HG03064 (cell line): ENCODE data around the gene RNF17.

ENCODE experiments used
- ATAC-seq: cut with Tn5 transposase; IDR thresholded peaks from one replicate; pipeline ENCODE4 v1.9.1; 2021; ENCODE audit warnings: low read depth; ENCODE audit not compliant: unreplicated experiment

The RNF17 gene

DNA sequence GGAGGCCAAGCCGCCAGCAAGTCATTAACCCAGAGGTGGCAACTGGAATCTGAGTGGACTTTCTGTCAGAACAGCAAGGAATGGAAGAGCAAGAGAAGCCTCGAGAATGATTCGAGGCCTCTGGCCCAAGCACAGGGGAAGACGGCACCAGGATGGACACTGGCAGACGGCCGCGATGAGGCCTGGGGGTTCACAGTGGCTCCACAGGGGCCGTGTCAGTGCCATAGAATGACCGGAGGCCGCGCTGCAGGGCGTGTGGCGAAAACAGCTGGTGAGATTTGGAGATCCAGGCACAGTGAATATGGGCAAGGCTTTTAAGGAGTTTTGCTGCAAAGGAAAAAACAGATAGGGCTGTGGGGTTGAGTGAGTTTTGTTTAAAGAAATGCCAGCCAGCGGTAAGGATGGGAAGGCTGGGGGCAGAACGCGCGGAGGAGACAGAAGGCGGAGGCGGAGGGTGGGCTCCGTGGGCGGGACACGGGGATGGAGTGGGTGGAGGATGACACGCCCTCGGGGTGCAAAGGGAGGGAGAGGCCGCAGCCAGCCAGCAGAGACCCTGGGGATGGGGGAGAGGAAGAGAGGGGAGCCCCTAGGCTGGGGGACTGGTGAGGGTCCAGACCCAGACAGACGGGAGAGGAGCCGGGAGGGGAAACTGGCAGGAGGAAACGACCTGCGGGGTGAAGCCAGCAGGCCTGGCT lies 130.5 kb downstream of the RNF17 start:
- no peak for ATAC-seq

DNA sequence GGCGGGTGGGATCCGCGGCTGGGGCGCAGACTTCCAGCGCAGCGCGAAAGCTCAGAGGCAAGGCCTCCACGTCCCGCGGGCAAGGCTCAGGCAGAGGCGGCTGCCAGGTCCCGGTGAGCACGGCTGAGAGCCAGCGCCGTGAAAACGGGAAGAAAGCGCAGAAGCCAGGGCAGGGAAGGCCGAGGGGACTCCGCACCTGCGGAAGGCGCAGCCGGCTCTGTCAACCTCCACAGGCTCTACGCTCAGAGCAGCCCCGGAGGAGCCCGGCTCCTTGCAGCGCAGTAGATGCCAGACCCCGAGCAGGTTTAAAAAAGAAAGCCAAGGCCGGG lies 131.0 kb downstream of the RNF17 start:
- no peak for ATAC-seq

DNA sequence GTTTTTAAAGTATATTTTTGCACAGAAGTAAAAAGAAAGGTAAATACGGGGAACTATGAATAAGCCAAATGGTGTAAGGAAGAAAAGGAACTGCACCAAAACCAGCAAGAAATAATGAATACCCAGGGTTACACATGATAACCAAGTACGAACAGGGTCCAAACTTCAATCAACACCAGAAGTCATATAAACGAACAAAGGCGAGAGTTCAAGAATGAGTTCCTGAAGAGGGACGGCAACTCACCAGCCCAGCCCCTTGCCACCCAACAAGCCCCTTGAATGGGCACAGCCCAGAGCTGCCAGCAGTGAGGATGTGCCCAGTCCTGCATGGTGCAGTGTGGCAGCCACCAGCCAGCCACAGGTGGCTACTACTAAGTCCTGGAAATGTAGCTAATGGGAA lies 132.1 kb downstream of the RNF17 start:
- no peak for ATAC-seq

DNA sequence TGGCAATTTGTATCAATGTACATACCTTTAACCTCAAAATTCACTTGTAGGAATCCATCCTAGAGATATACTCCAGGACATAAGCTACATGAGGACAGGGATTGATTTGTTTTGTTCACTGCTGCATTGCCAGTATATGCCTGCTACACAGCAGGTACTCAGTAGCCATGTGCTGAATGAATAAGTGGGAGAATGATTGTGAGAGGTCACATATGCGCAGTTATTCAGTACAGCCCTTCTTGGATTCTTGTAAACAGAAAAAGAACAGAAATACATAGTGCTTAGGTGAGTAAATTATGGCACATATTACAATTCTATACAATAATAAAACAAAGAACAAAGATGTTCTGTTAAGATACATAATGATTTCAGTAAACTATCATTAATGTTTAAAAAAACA lies 133.3 kb downstream of the RNF17 start:
- no peak for ATAC-seq

DNA sequence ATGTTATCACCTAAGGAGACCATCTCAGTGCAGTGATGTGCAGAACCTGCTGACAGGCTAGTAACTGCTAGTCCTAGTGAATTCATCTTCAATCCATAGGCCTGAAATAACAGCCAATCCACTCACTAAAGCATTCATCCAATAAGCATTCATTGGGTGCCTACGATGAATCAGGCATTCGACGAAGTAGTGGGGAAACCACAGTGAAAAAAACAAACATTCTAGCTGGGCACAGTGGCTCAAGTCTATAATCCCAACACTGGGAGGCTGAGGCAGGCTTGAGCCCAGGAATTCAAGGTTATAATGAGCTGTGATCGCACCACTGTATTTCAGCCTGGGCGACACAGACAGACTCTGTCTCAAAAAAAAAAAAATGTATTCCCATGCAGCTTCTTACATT lies 135.6 kb downstream of the RNF17 start:
- ATAC-seq, result no peak

DNA sequence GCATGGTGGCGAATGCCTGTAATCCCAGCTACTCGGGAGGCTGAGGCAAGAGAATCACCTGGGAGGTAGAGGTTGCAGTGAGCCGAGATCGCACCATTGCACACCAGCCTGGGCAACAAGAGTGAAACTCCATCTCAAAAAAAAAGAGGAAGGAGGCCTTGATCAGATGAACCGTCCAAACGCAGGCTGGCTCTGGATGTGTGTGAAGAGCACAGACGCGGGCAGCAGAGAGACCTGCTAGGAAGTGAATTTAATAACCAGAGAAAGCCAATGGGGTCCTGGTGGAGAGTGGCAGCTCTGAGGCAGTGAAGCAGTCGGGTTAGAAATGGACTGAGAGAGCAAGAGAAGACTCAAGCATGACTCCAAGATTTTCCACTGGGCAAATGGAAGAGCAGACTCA lies 136.5 kb downstream of the RNF17 start:
- ATAC-seq, result no peak

DNA sequence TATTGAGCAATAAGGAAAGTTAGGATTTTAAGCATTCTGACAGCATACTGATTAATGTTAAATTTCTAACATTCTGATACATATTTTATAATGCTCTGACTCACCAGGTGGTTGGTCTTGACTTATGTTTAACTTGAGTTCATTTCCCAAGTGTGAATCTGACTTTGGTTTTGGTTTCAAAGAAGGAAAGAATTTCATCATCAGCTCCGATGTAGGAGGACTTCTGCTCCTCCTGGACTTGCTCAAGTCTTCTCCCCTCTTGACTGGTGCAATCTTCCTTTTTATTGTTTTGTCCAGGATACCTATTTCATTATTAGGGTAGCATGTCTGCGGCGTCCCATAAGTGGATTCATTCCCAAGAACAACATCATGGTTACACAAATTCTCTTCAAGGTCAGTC lies 141.3 kb downstream of the RNF17 start:
- ATAC-seq, result no peak

DNA sequence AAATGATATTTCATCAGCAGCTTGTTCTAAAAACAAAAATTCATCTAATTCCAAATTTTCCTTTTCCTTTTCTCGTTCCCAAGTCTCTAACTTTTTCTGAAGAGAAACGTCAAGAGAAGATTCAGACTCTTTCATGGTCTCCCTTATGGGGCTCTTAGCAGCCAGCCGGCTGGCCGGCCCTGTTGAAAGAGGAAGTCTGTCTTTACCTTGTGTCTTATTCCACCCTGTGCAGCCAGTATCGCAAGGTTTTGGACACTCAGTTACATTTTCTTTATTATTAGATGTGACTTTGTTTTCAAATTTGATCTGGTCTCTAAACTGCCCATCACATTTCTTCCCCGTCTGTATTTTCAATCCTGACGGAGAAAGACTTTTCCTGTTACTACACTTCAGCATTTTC lies 142.3 kb downstream of the RNF17 start:
- no peak for ATAC-seq

DNA sequence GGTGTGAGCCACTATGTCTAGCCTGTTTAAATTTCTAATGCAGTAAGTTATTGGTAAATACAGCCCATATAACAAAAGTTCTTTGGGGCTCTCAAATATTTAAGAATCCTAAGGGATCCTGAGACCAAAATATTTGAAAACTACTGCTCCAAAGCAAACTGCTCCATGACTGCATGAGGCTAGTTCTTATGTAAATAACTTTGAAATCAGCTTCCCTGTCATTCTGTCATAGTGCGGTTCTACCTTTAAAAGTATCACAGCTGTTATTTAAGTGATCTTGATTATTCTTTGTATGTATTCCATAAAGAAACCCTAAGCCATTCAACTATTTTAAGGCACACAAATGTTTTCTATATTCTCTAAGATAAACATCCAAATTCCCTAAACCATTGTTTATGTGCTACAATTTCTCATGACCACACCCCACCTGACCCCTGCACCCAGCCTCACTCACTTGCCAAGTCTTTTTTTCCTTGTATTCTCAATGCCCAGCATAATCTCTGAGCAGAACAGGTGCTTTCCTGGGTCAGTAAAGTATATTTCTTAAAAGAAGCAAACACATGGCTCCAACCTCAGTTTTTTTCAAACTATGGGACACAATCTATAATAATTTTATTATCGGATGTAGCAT lies 146.6 kb downstream of the RNF17 start:
- no peak for ATAC-seq

DNA sequence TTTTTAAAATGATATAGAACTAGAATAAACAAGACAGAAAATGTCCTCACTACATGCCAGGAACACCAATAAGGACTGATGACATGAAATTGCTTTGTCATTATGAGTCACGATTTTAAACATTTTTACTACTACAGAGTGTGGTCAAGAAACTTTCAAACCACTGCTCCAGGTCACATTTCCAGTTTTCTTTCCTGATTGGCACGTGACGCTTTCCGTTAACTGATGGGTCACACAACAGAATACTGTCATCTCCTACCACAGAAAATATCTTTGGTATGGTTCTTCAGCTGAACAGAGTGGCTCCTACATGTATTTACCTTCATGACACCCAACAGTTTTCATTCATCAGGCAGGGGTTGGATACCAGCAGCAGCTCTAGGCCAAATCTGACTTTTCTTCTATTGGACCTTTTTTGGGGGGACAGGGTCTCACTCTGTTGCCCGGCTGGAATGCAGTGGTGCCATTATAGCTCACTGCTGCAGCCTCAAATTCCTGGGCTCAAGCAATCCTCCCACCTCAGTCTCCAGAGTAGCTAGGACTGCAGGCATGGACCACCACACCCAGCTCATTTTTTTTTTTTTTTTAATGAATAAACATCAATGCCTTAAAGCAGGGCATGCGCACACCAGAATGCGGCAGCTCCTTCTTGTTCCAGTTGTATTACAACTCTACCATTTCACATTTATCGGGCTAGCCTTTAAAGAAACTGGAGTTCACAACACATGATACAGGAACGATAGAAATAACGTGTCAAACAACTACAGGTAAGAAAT lies 147.4 kb downstream of the RNF17 start:
- no peak for ATAC-seq

DNA sequence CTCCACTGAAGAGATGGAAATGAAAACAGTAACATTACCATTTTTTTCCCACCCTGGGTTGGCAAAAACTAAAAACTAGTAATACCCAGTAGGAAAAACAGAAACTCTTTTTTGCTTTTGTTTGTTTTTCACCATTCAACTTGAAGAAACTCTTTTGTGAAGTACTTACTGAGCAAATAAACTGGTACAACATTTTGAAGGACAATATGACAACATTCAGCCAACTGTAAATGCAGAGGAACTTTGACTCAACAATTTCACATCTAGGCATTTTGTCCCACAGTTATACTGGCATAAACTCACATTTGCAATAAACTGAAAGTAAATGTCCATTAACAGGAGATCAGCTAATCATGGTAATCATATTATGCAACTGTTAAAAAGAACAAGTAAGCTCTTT lies 152.5 kb downstream of the RNF17 start:
- no peak for ATAC-seq

DNA sequence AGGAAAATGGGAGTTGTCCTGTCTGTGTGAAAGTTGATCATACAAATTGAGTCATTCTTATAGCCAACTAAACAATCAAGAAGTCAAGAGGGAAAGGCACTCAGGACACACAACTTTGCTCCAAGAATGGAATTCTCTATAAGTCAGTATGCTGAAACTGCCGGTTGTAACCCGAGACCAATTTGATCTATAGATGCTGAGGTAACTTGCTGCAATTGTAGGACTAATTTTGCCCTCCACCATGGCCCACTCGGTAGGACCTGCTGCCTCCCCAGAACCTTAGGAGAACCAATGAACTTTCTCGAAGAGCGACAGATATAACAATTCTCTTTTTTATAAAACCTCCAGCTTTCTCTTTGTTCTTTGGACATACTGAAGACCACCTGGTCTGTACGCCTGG lies 157.0 kb downstream of the RNF17 start:
- ATAC-seq, result no peak

DNA sequence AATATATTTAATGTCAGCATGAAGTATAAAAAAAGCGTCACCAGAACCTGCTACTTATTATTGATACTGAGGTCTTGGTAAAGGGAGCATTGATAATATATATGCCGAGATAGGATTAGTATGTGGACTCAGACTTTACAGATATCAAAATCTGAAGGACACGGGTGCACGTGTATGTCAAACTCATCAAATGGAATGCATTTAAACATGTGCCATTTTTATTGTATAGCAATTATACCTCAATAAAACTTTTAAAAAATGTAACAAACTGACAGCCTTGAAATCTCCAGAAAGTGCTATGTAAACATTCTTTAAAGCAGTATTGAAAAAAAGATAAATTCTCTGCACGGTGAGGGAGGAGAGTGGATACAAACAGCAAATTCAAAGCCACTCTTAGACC lies 157.9 kb downstream of the RNF17 start:
- no peak for ATAC-seq

DNA sequence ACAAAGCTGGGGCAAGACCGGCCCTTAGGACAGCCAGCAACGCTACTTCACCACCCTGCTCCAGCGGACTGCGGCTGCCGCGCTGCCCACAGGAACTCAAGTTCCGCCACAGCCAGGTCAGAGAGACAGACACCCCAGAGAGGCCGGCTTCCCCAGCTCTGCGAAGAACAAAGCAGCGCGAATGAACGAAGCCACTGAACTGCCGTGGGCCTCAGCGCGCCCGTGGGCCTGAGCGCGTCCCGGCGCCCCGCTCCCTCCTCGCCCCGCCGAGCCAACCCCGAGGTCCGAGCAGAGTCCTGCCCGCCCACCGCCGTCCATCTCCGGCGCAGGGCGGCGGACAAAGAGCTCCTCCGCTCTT lies 158.4 kb downstream of the RNF17 start:
- ATAC-seq, result peak; percentile 27

DNA sequence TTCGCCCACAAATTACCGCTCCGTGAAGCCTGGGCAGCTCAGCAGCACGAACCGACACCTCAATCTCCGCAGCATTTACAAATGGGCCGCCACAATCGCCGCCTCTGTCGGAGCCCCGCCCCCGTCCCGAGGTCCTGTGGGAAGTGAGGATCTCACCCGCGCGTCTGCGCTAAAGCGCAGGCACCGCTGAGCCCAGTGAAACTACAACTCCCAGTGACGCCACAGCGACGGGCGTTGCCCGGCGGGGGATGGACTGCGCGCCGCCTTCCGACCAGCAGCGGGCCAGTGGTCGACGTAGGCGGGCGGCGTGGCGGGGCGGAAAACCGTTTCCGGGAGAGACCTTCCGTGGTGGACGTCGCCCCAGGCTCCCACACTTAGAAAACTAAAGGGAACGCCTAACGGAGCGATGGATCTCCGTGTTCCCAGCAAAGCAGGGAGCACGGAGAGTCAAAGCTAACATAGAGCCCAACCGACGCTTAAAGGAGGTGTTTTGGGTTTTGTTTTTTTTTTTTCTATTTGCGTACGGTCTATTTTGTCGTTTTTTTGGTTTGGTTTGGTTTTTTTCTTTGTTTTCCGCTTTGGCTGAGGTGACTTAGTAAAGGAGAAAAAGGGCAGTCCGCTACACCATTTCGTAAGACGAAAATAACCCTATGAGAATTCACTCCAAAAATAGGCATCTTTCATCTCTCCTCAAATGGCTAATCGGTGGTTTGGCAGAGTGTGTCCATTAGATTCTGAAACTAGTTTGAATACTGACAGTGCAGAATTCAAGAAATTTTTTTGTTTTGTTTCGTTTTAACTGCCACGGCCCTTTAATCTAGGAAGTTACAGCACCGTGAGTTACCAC lies 159.0 kb downstream of the RNF17 start:
- ATAC-seq, result peak; percentile 86

DNA sequence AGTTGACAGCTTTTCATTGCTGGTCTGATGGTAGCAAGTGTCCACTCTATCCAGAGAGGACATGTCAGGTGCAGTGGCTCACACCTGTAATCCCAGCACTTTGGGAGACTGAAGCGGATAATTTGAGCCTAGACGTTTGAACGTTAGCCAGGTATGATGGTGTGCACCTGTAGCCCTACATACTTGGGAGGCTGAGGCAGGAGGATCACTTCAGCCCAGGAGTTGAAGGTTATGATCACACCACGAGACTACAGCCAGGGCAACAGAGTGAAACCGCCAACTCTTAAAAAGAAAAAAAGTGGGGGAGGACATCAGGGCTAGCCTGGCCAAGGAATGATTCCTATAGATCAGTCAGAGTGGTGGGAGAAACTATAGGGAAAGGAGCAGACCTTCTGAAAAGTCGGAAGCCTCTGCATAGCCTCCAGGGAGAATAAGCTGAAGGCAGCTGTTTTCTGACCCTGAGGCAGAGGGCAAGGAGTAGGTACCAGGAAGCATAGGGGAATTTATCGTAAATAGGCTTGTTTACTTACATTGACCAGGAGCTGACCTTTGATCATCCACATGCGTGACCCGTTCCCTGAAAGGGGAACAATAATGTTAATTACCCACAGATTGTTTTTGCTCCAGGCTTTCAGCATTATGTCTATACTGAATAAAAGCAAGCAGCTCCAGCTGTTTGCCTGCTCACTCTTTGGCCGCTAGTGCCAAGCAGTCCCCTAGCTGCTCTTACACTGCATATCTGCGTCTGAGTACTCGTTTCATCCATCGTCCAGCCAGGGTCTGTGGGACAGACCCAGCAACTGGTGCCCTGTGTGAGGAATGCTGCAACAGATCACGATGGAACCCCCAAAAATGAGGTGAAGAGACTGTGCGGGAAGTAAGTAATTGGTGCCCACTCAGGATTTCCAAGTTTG lies 161.6 kb downstream of the RNF17 start:
- ATAC-seq, result no peak

DNA sequence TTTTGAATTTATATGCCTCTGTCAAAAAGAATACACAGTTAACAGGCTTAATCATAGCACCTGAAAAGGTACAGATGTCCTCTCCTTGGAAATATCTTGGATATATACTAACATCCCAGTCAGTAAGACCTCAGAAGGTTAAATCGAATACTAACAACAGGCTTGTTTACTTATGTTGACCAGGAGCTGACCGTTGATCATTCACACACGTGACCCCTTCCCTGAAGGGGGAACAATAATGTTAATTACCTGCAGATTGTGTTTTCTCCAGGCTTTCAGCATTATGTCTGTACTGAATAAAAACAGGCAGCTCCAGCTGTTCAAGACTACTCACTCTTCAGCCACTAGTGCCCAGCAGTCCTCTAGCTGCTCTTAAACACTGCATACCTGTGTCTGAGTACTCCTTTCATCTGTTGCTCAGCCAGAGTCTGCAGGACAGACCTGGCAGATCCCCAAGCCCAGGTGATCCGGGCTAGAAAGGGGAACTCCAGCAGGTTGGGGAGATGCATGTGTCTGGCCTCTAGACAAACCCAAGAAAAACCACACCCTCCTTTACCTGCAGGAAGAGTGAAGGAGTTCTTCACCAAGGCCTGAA lies 163.9 kb downstream of the RNF17 start:
- no peak for ATAC-seq

DNA sequence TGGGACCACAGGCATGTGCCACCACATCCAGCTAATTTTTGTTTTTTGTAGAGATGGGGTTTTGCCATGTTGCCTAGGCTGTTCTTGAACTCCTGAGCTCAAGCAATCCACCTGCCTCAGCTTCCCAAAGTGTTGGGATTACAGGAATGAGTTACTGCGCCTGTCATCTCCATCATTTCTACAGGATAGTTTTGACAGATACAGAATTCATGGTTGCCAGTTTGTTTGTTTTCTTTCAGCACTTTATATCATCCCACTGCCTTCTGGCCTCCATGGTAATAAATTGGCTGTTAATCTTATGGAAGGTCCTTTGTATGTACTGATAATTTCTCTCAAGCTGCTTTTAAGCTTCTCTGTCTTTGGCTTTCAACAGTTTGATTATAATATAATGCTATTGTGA lies 165.2 kb downstream of the RNF17 start:
- ATAC-seq, result no peak
